ENCODE measurements around the gene CASR.
"Not testable (repeated sequence)": the region's sequence is repeated elsewhere in the genome, so short reads cannot be mapped to it uniquely, and the experiment has no call there.

Gene CASR

GRCh38 chr3:122183521-122183892 is at the start of gene CASR:
TSS of gene CASR (plus strand) at chr3:122183668. CDS start at chr3:122254190, 70,522 bp downstream.
- DNase-seq, result no peak

GRCh38 chr3:122146466-122146865 is 37.0 kb upstream of the CASR start:
- DNase-seq, result no peak

- no peak for DNase-seq
These were observed 34.4 kb upstream of the CASR start for GRCh38 chr3:122148941-122149627.

- no peak for DNase-seq
These were observed 32.0 kb upstream of the CASR start for GRCh38 chr3:122151480-122151879.

GRCh38 chr3:122164983-122165382 is 18.5 kb upstream of the CASR start:
- not testable (repeated sequence) for DNase-seq

- DNase-seq, result no peak
These were observed 15.8 kb upstream of the CASR start for GRCh38 chr3:122167630-122168029.

GRCh38 chr3:122168044-122168443 is 15.4 kb upstream of the CASR start:
- DNase-seq, result no peak

- no peak for DNase-seq
These were observed 13.6 kb upstream of the CASR start for GRCh38 chr3:122169911-122170310.

- not testable (repeated sequence) for DNase-seq
These were observed 12.1 kb upstream of the CASR start for GRCh38 chr3:122171361-122171760.

- DNase-seq, result no peak
These were observed 4.8 kb upstream of the CASR start for GRCh38 chr3:122178711-122179110.

- DNase-seq, result no peak
These were observed 574 bp downstream of the CASR start for GRCh38 chr3:122183893-122184590.

- no peak for DNase-seq
These were observed 1.1 kb downstream of the CASR start for GRCh38 chr3:122184591-122184929.

GRCh38 chr3:122186372-122186771 is 2.9 kb downstream of the CASR start:
- DNase-seq, result no peak

GRCh38 chr3:122188737-122189136 is 5.3 kb downstream of the CASR start:
- DNase-seq, result no peak

GRCh38 chr3:122189357-122189756 is 5.9 kb downstream of the CASR start:
- no peak for DNase-seq

- DNase-seq, result no peak
These were observed 7.1 kb downstream of the CASR start for GRCh38 chr3:122190525-122190924.

GRCh38 chr3:122198966-122199365 is 15.5 kb downstream of the CASR start:
- no peak for DNase-seq

GRCh38 chr3:122199552-122199951 is 16.1 kb downstream of the CASR start:
- no peak for DNase-seq

- DNase-seq, result no peak
These were observed 17.2 kb downstream of the CASR start for GRCh38 chr3:122200661-122201060.

GRCh38 chr3:122201476-122201875 is 18.0 kb downstream of the CASR start:
- not testable (repeated sequence) for DNase-seq

GRCh38 chr3:122208579-122208978 is 25.1 kb downstream of the CASR start:
- DNase-seq, result no peak

GRCh38 chr3:122213650-122214049 is 30.2 kb downstream of the CASR start:
- DNase-seq, result no peak

- DNase-seq, result no peak
These were observed 31.2 kb downstream of the CASR start for GRCh38 chr3:122214711-122215110.

GRCh38 chr3:122215592-122216298 is 32.3 kb downstream of the CASR start:
- no peak for DNase-seq
